HEK293 (cell line): ENCODE data around the gene APC2.

Experiments
- SALL2 ChIP-seq: fragments of 450-650 bp; formaldehyde crosslinking; IDR thresholded peaks from 2 replicates; pipeline ENCODE4 v1.5.0; 2017; ENCODE audit warnings: missing biosample characterization, mild to moderate bottlenecking, missing genetic modification characterization, borderline replicate concordance
- ZBTB8A ChIP-seq: fragments of 450-650 bp; formaldehyde crosslinking; IDR thresholded peaks from 2 replicates; pipeline ENCODE4 v1.5.1; 2016; ENCODE audit warnings: missing biosample characterization, missing genetic modification characterization
- ZEB2 ChIP-seq: fragments of 450-650 bp; formaldehyde crosslinking; IDR thresholded peaks from 2 replicates; pipeline ENCODE4 v1.5.1; 2016; ENCODE audit warnings: missing biosample characterization, missing genetic modification characterization
- ZFHX2 ChIP-seq: fragments of 450-650 bp; formaldehyde crosslinking; conservative IDR thresholded peaks from 2 replicates; pipeline ENCODE4 v1.5.1; 2016; ENCODE audit warnings: missing biosample characterization, missing genetic modification characterization
- ZFP41 ChIP-seq: fragments of 450-650 bp; formaldehyde crosslinking; IDR thresholded peaks from 2 replicates; pipeline ENCODE4 v1.5.1; 2016; ENCODE audit warnings: missing biosample characterization, missing genetic modification characterization, borderline replicate concordance
- ZNF175 ChIP-seq: fragments of 450-650 bp; formaldehyde crosslinking; IDR thresholded peaks from 2 replicates; pipeline ENCODE4 v1.5.1; 2016; ENCODE audit warnings: missing biosample characterization, missing genetic modification characterization
- ZNF19 ChIP-seq: fragments of 450-650 bp; formaldehyde crosslinking; IDR thresholded peaks from 2 replicates; pipeline ENCODE4; 2016; ENCODE audit warnings: missing biosample characterization, missing genetic modification characterization, low read depth
- ZNF202 ChIP-seq: fragments of 450-650 bp; formaldehyde crosslinking; IDR thresholded peaks from 2 replicates; pipeline ENCODE4 v1.5.1; 2016; ENCODE audit warnings: missing biosample characterization, missing genetic modification characterization, borderline replicate concordance
- ZNF23 ChIP-seq: fragments of 450-650 bp; formaldehyde crosslinking; IDR thresholded peaks from 2 replicates; pipeline ENCODE4 v1.5.1; 2016; ENCODE audit warnings: missing biosample characterization, missing genetic modification characterization, borderline replicate concordance
- ZNF335 ChIP-seq: fragments of 450-650 bp; formaldehyde crosslinking; conservative IDR thresholded peaks from 2 replicates; pipeline ENCODE4 v1.5.1; 2016; ENCODE audit warnings: missing biosample characterization, missing genetic modification characterization
- ZNF341 ChIP-seq: fragments of 450-650 bp; formaldehyde crosslinking; IDR thresholded peaks from 2 replicates; pipeline ENCODE4; 2016; ENCODE audit warnings: low read depth, missing biosample characterization, missing genetic modification characterization
- ZNF600 ChIP-seq: fragments of 450-650 bp; formaldehyde crosslinking; IDR thresholded peaks from 2 replicates; pipeline ENCODE4 v1.5.1; 2016; ENCODE audit warnings: missing biosample characterization, missing genetic modification characterization
- ZNF76 ChIP-seq: fragments of 450-650 bp; formaldehyde crosslinking; IDR thresholded peaks from 2 replicates; pipeline ENCODE4; 2016; ENCODE audit warnings: low read depth, missing biosample characterization, missing genetic modification characterization, borderline replicate concordance
- ZNF768 ChIP-seq: fragments of 450-650 bp; formaldehyde crosslinking; IDR thresholded peaks from 2 replicates; pipeline ENCODE4 v1.5.1; 2018; ENCODE audit warnings: missing biosample characterization, mild to moderate bottlenecking, missing genetic modification characterization
- ZNF785 ChIP-seq: fragments of 450-650 bp; formaldehyde crosslinking; IDR thresholded peaks from 2 replicates; pipeline ENCODE4 v1.5.1; 2016; ENCODE audit warnings: missing biosample characterization, missing genetic modification characterization
- TF ChIP-seq, protein P1 (sequence below): fragments of 450-650 bp; formaldehyde crosslinking; IDR thresholded peaks from 2 replicates; pipeline ENCODE4 v1.5.1; 2016; ENCODE audit warnings: missing biosample characterization, missing genetic modification characterization, borderline replicate concordance
- TF ChIP-seq, protein P2 (sequence below): fragments of 450-650 bp; IDR thresholded peaks from 2 replicates; pipeline ENCODE4 v1.5.1; 2018; ENCODE audit warnings: missing biosample characterization, missing genetic modification characterization
- TF ChIP-seq, protein P3 (sequence below): fragments of 450-650 bp; formaldehyde crosslinking; IDR thresholded peaks from 2 replicates; pipeline ENCODE4; 2016; ENCODE audit warnings: missing biosample characterization, missing genetic modification characterization
- TF ChIP-seq, protein P4 (sequence below): fragments of 450-650 bp; formaldehyde crosslinking; IDR thresholded peaks from 2 replicates; pipeline ENCODE4 v1.5.1; 2017; ENCODE audit warnings: missing biosample characterization, mild to moderate bottlenecking, missing genetic modification characterization, moderate library complexity
- TF ChIP-seq, protein P5 (sequence below): fragments of 450-650 bp; formaldehyde crosslinking; IDR thresholded peaks from 2 replicates; pipeline ENCODE4 v1.5.1; 2016; ENCODE audit warnings: missing biosample characterization, missing genetic modification characterization
- TF ChIP-seq, protein P6 (sequence below): fragments of 450-650 bp; formaldehyde crosslinking; IDR thresholded peaks from 2 replicates; pipeline ENCODE4 v1.5.1; 2017; ENCODE audit warnings: missing biosample characterization, missing genetic modification characterization
- TF ChIP-seq, protein P7 (sequence below): fragments of 450-650 bp; formaldehyde crosslinking; IDR thresholded peaks from 2 replicates; pipeline ENCODE4 v1.5.1; 2017; ENCODE audit warnings: missing biosample characterization, missing genetic modification characterization

APC2 gene

DNA sequence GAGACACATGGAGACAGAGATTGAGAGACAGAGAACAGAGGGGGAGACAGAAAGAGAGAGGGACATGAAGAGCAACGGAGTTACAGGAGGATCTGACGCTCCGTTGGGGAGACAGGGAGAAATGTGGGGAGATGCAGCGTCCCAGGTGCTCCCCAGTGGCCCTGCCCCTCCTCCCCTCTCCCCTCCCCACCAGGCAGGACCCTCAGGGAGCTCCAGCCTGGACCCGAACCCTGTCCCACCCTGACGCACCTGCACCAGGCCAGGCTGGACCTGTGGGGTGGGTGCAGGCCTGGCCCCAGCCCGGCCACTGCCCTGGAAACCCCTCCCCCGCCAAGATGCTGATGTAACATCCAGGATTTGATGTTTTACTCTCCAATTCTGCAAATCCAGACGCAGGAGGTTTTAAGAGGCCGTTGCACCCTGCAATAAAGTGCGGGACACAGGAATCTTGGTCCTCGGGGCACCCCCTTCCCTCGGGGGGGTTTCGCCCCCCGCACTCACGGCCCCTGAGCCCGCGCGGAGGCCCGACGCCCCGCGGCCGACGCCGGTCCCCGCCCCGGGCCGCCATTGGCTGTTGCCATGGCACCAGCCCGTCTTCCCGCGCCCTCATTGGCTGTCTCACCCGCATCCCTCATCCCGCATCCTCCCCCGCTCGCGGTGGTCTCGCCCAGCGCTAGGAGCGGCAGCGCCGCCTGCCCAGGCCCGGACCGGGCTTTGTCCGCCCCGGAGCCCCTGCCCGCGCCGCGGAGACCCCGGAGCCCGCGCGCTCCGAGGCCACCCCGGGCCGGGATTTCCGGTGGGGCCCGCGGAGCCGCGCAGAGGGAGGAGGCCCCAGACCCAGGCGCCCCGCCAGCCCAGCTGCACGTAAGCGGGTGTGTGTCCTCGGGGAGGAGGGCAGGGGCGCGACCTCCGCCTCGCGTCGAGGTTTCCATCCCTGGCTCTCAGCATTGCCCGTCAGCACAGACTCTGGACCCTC lies at the start of gene APC2 (continued):
- TF ChIP-seq ZNF202 (tag by site-specific recombination) (no peak), ZNF785 (no peak), SALL2 (tag by site-specific recombination) (no peak), ZNF600 (tag by site-specific recombination) (peak; percentile 52; the same call in 1 of the 2 replicates), ZNF768 (tag by site-specific recombination) (no peak), ZNF175 (no peak), ZNF341 (tag by site-specific recombination) (no peak), ZFP41 (no peak), ZBTB8A (tag by site-specific recombination) (peak; percentile 45), ZNF23 (tag by site-specific recombination) (no peak), ZNF76 (tag by site-specific recombination) (no peak), ZNF19 (tag by site-specific recombination) (no peak), ZNF335 (tag by site-specific recombination) (no peak), ZEB2 (tag by site-specific recombination) (0 out of 2 replicates have a peak, but pooled peaks have one; percentile 39), ZFHX2 (tag by site-specific recombination) (no peak; the same call in 1 of the 2 replicates)
- TF ChIP-seq, protein P1, sequence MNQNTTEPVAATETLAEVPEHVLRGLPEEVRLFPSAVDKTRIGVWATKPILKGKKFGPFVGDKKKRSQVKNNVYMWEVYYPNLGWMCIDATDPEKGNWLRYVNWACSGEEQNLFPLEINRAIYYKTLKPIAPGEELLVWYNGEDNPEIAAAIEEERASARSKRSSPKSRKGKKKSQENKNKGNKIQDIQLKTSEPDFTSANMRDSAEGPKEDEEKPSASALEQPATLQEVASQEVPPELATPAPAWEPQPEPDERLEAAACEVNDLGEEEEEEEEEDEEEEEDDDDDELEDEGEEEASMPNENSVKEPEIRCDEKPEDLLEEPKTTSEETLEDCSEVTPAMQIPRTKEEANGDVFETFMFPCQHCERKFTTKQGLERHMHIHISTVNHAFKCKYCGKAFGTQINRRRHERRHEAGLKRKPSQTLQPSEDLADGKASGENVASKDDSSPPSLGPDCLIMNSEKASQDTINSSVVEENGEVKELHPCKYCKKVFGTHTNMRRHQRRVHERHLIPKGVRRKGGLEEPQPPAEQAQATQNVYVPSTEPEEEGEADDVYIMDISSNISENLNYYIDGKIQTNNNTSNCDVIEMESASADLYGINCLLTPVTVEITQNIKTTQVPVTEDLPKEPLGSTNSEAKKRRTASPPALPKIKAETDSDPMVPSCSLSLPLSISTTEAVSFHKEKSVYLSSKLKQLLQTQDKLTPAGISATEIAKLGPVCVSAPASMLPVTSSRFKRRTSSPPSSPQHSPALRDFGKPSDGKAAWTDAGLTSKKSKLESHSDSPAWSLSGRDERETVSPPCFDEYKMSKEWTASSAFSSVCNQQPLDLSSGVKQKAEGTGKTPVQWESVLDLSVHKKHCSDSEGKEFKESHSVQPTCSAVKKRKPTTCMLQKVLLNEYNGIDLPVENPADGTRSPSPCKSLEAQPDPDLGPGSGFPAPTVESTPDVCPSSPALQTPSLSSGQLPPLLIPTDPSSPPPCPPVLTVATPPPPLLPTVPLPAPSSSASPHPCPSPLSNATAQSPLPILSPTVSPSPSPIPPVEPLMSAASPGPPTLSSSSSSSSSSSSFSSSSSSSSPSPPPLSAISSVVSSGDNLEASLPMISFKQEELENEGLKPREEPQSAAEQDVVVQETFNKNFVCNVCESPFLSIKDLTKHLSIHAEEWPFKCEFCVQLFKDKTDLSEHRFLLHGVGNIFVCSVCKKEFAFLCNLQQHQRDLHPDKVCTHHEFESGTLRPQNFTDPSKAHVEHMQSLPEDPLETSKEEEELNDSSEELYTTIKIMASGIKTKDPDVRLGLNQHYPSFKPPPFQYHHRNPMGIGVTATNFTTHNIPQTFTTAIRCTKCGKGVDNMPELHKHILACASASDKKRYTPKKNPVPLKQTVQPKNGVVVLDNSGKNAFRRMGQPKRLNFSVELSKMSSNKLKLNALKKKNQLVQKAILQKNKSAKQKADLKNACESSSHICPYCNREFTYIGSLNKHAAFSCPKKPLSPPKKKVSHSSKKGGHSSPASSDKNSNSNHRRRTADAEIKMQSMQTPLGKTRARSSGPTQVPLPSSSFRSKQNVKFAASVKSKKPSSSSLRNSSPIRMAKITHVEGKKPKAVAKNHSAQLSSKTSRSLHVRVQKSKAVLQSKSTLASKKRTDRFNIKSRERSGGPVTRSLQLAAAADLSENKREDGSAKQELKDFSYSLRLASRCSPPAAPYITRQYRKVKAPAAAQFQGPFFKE, result no peak
- TF ChIP-seq, protein P2, sequence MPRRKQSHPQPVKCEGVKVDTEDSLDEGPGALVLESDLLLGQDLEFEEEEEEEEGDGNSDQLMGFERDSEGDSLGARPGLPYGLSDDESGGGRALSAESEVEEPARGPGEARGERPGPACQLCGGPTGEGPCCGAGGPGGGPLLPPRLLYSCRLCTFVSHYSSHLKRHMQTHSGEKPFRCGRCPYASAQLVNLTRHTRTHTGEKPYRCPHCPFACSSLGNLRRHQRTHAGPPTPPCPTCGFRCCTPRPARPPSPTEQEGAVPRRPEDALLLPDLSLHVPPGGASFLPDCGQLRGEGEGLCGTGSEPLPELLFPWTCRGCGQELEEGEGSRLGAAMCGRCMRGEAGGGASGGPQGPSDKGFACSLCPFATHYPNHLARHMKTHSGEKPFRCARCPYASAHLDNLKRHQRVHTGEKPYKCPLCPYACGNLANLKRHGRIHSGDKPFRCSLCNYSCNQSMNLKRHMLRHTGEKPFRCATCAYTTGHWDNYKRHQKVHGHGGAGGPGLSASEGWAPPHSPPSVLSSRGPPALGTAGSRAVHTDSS (tag by site-specific recombination), result 0 out of 2 replicates have a peak, but pooled peaks have one; percentile 17
- TF ChIP-seq, protein P3, sequence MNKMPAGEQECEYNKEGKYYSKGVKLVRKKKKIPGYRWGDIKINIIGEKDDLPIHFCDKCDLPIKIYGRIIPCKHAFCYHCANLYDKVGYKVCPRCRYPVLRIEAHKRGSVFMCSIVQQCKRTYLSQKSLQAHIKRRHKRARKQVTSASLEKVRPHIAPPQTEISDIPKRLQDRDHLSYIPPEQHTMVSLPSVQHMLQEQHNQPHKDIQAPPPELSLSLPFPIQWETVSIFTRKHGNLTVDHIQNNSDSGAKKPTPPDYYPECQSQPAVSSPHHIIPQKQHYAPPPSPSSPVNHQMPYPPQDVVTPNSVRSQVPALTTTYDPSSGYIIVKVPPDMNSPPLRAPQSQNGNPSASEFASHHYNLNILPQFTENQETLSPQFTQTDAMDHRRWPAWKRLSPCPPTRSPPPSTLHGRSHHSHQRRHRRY, result no peak
- TF ChIP-seq, protein P4, sequence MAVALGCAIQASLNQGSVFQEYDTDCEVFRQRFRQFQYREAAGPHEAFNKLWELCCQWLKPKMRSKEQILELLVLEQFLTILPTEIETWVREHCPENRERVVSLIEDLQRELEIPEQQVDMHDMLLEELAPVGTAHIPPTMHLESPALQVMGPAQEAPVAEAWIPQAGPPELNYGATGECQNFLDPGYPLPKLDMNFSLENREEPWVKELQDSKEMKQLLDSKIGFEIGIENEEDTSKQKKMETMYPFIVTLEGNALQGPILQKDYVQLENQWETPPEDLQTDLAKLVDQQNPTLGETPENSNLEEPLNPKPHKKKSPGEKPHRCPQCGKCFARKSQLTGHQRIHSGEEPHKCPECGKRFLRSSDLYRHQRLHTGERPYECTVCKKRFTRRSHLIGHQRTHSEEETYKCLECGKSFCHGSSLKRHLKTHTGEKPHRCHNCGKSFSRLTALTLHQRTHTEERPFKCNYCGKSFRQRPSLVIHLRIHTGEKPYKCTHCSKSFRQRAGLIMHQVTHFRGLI (tag by site-specific recombination), result no peak
- TF ChIP-seq, protein P5, sequence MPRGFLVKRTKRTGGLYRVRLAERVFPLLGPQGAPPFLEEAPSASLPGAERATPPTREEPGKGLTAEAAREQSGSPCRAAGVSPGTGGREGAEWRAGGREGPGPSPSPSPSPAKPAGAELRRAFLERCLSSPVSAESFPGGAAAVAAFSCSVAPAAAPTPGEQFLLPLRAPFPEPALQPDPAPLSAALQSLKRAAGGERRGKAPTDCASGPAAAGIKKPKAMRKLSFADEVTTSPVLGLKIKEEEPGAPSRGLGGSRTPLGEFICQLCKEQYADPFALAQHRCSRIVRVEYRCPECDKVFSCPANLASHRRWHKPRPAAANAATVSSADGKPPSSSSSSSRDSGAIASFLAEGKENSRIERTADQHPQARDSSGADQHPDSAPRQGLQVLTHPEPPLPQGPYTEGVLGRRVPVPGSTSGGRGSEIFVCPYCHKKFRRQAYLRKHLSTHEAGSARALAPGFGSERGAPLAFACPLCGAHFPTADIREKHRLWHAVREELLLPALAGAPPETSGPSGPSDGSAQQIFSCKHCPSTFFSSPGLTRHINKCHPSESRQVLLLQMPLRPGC (tag by site-specific recombination), result no peak
- TF ChIP-seq, protein P6, sequence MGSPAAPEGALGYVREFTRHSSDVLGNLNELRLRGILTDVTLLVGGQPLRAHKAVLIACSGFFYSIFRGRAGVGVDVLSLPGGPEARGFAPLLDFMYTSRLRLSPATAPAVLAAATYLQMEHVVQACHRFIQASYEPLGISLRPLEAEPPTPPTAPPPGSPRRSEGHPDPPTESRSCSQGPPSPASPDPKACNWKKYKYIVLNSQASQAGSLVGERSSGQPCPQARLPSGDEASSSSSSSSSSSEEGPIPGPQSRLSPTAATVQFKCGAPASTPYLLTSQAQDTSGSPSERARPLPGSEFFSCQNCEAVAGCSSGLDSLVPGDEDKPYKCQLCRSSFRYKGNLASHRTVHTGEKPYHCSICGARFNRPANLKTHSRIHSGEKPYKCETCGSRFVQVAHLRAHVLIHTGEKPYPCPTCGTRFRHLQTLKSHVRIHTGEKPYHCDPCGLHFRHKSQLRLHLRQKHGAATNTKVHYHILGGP (tag by site-specific recombination), result no peak
- TF ChIP-seq, protein P7, sequence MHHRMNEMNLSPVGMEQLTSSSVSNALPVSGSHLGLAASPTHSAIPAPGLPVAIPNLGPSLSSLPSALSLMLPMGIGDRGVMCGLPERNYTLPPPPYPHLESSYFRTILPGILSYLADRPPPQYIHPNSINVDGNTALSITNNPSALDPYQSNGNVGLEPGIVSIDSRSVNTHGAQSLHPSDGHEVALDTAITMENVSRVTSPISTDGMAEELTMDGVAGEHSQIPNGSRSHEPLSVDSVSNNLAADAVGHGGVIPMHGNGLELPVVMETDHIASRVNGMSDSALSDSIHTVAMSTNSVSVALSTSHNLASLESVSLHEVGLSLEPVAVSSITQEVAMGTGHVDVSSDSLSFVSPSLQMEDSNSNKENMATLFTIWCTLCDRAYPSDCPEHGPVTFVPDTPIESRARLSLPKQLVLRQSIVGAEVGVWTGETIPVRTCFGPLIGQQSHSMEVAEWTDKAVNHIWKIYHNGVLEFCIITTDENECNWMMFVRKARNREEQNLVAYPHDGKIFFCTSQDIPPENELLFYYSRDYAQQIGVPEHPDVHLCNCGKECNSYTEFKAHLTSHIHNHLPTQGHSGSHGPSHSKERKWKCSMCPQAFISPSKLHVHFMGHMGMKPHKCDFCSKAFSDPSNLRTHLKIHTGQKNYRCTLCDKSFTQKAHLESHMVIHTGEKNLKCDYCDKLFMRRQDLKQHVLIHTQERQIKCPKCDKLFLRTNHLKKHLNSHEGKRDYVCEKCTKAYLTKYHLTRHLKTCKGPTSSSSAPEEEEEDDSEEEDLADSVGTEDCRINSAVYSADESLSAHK (tag by site-specific recombination), result no peak
